Stimulated activated CD4-positive, alpha-beta T cell treated with anti-CD3 and anti-CD28 coated beads, Interleukin-1b, Interleukin-23, amount 100 ng/mL, for 48 hours (primary cell): ENCODE results near the gene IMPA2.

Experiments used
- DNase-seq: peaks from one replicate; pipeline ENCODE4 v3.0.0-alpha.2; 2020

The IMPA2 gene

GRCh38 chr18:12009581-12010140 lies 28.4 kb downstream of the IMPA2 start:
- no peak for DNase-seq

- DNase-seq, result no peak
Observed at GRCh38 chr18:12010187-12010802, 29.0 kb downstream of the IMPA2 start.

- no peak for DNase-seq
Observed at GRCh38 chr18:12011199-12011956, 30.1 kb downstream of the IMPA2 start.

- no peak for DNase-seq
Observed at GRCh38 chr18:12011957-12012549, 30.7 kb downstream of the IMPA2 start.

GRCh38 chr18:12012697-12013096 lies 31.4 kb downstream of the IMPA2 start:
- no peak for DNase-seq

- no peak for DNase-seq
Observed at GRCh38 chr18:12013186-12013916, 32.0 kb downstream of the IMPA2 start.

- no peak for DNase-seq
Observed at GRCh38 chr18:12014086-12014485, 32.8 kb downstream of the IMPA2 start.

GRCh38 chr18:12014521-12015415 lies 33.5 kb downstream of the IMPA2 start:
- no peak for DNase-seq

GRCh38 chr18:12015416-12016062 lies 34.2 kb downstream of the IMPA2 start:
- DNase-seq, result no peak

- no peak for DNase-seq
Observed at GRCh38 chr18:12017081-12017480, 35.8 kb downstream of the IMPA2 start.

- DNase-seq, result no peak
Observed at GRCh38 chr18:12018861-12019260, 37.6 kb downstream of the IMPA2 start.

GRCh38 chr18:12021077-12021476 lies 39.8 kb downstream of the IMPA2 start:
- DNase-seq, result no peak

GRCh38 chr18:12021596-12021995 lies 40.3 kb downstream of the IMPA2 start:
- no peak for DNase-seq

- DNase-seq, result no peak
Observed at GRCh38 chr18:12023375-12023774, 42.1 kb downstream of the IMPA2 start.

GRCh38 chr18:12026562-12026961 lies 45.3 kb downstream of the IMPA2 start:
- DNase-seq, result no peak

GRCh38 chr18:12027046-12027445 lies 45.7 kb downstream of the IMPA2 start:
- DNase-seq, result no peak

GRCh38 chr18:12027480-12027879 lies 46.2 kb downstream of the IMPA2 start:
- DNase-seq, result no peak

- no peak for DNase-seq
Observed at GRCh38 chr18:12028040-12028628, 46.8 kb downstream of the IMPA2 start.

GRCh38 chr18:12028674-12029073 lies 47.4 kb downstream of the IMPA2 start:
- no peak for DNase-seq

GRCh38 chr18:12029786-12030584 lies 48.7 kb downstream of the IMPA2 start:
- DNase-seq, result no peak
